ENCODE results near the gene CD2AP.

DNA sequence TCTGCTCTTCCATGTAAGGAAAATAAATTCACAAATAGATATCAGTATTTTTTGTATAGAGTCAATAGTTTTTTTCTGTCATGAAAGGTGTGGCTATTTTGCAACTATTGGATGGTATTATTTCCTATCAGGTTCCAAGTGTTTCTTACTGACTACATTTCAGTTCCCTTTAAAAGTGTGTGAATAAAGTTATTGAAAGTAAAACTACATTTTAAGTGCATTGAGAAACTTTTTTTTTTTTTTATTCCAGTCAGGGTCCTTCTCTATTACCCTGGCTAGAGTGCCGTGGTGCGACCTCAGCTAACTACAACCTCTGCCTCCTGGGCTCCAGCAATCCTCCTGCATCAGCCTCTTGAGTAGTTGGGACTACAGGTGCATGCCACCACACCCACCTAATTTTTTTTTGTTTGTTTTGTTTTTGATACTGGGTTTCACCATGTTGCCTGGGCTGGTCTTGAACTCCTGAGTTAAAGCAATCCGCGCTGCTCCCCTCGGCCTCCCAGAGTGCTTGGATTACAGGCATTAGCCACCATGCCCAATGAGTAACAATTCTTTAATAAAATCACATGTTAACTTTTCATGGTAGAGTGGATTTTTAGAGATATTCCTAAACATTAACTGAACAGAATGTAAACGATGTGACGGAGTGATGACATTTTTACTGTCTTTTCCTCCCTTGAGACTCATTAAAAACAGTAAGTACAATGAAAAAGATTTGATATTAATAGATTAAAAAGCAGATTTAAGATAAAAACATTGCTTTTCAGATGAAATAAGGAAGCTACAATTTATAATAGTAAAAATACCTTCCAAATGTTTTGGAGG, 151.1 kb downstream of the CD2AP start:
- TF ChIP-seq, protein P1, sequence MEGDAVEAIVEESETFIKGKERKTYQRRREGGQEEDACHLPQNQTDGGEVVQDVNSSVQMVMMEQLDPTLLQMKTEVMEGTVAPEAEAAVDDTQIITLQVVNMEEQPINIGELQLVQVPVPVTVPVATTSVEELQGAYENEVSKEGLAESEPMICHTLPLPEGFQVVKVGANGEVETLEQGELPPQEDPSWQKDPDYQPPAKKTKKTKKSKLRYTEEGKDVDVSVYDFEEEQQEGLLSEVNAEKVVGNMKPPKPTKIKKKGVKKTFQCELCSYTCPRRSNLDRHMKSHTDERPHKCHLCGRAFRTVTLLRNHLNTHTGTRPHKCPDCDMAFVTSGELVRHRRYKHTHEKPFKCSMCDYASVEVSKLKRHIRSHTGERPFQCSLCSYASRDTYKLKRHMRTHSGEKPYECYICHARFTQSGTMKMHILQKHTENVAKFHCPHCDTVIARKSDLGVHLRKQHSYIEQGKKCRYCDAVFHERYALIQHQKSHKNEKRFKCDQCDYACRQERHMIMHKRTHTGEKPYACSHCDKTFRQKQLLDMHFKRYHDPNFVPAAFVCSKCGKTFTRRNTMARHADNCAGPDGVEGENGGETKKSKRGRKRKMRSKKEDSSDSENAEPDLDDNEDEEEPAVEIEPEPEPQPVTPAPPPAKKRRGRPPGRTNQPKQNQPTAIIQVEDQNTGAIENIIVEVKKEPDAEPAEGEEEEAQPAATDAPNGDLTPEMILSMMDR (conservative IDR thresholded peaks at IDR 0.05; ENCODE audit: low read depth, low read length): no peak
- no peak for TF ChIP-seq EZH2 (IDR thresholded peaks at IDR 0.05; ENCODE audit: borderline replicate concordance, low read depth, low read length, poor library complexity, severe bottlenecking)

Measured in A673 (cell line).